ENCODE data around the gene EHMT1.

EHMT1 gene

DNA sequence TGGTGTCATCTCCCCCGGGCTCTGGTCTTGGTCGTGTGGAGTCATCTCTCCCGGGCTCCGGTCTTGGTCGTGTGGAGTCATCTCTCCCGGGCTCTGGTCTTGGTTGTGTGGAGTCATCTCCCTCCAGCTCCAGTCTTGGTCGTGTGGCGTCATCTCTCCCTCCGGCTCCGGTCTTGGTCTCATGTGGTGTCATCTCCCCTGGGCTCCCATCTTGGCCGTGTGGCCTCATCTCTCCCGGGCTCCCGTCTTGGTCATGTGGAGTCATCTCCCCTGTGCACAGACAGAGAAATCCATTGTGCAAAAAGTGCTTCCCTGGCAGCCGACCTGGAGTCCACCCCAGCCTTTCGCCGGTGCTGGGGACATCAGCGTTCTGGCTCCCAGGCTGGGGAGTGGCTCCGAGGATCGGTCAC is 167.7 kb downstream of the EHMT1 start:
- TF ChIP-seq ZFX (IDR thresholded peaks at IDR 0.05): no peak
- TF ChIP-seq CTCF (conservative IDR thresholded peaks at IDR 0.05): no peak
- no peak overlapping the region for H3K27ac ChIP-seq

DNA sequence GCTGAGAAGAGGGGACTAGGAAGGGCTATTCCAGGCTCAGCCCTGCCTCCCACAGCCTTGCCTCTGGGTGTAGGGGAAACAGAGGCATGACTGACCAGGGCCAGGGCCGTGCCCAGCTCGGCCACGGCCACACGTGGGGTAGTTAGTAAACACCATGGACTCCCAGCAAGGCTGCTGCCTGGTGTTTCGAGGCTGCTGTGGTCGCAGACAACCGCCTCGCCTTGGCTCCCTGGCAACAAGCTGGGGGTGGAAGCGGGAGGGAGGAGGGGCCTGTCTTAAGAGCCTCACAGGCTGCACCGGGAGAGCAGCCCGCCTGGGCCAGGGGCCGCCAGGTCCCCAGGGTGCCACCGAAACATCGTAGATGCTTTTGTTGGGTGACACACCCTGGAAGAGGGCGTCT is 168.6 kb downstream of the EHMT1 start:
- no peak for TF ChIP-seq ZFX (IDR thresholded peaks at IDR 0.05)
- no peak for TF ChIP-seq CTCF (conservative IDR thresholded peaks at IDR 0.05)

DNA sequence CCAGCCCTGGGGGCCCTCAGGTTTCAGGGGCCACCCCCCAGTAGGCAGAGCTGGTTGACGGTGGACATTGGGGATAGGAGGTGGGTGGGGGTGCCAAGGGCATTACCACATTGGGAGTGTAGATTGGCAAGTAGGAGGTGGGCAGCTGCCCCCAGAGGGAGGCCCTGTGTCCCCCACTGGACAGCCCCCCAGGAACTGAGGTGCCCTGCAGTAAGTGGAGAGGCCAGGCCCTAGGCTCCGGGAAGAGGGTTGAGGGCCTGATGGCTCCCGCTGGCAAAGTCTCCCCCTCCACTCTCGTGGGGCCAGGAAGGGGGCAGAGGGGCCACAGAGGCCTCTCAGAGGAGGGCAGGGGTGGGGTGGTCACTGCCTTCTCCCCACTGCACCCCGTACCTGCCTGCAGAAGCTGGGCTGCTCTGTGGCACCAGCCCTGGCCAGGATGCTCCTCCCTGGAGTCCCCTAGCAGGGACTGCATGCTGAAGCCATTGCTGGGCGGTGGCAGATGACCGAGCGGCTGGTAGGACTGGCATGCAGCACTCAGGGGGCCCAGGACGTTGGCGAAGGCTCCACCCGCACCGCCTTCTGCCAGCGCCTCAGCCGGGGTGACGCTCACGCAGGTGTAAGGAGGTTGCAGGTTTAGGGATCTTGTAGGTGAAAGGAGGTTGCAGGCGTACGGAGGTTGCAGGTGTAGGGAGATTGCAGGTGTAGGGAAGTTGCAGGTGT is 169.1 kb downstream of the EHMT1 start:
- H3K27ac ChIP-seq: no peak overlapping the region
- TF ChIP-seq CTCF (conservative IDR thresholded peaks at IDR 0.05) (no peak), ZFX (IDR thresholded peaks at IDR 0.05) (no peak)

More for the DNA sequence above, 168.6 kb downstream of the EHMT1 start:
- no peak overlapping the region for H3K27ac ChIP-seq

DNA sequence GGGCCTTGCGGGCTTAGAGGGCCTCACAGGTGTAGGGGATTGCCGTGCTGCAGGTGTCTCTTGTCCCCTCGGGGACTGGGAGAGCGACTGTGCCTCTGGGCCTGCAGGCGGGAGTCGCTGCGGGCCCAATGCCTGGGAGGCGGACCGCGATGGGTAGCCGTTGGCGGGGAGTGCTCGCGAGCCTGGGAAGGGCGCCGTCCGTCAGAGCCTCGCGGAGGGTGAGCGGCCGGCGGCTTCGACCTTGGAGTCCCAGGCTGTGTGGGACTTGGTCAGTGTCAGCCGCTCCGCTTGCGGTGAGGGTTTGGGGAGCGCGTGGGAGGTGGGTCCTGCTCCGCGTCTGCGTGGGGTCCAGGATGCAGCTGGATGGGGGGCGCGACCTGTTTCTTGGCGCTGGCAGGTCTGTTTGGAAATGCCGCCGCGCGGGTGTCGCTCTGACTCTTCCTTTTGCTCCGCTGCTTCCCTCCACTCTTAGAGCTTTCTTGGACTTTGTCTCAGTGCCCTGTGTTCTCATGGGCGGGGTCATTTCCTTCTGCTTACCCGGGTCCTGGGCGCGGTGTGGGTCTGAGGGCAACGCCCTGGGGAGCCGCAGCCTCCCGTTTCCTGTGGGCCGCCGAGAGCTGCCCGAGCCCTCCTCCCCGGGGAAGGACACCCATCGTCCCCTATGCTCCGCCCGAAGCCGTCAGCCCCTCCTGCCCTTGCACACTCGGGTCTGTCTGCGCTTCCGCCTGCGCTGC is 169.9 kb downstream of the EHMT1 start:
- no peak overlapping the region for H3K27ac ChIP-seq
- TF ChIP-seq ZFX (IDR thresholded peaks at IDR 0.05) (no peak), CTCF (conservative IDR thresholded peaks at IDR 0.05) (no peak)

GRCh38 chr9:137789295-137789895 is 170.6 kb downstream of the EHMT1 start:
- TF ChIP-seq CTCF (conservative IDR thresholded peaks at IDR 0.05) (no peak), ZFX (IDR thresholded peaks at IDR 0.05) (no peak)
- no peak overlapping the region for H3K27ac ChIP-seq

DNA sequence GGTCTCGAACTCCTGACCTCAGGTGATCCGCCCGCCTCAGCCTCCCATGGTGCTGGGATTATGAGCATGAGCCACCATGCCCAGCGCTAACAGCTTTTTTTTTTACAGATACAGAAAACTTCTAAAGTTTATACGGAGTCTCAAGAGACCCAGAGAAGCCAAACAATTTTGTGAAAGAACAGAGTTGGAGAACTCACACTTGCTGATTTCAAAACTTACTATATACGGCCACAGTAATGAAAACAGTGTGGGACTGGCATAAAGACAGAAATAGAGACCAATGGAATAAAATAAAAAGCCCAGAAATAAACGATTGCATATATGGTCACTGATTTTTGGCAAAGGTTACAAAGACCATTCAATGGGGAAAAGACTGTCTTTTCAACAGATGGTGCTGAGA is 173.1 kb downstream of the EHMT1 start:
- no peak overlapping the region for H3K27ac ChIP-seq
- no peak for TF ChIP-seq ZFX (IDR thresholded peaks at IDR 0.05)
- no peak for TF ChIP-seq CTCF (conservative IDR thresholded peaks at IDR 0.05)

Data from C4-2B (cell line).